Measurements from ENCODE around the gene CSGALNACT2. TPM values are rescaled to one million over a fixed set of nuclear protein-coding genes. Genes with fewer than 3 reads are reported as not detected.

The CSGALNACT2 gene
- total and polyA plus RNA-seq, 12 donors = 4.6 to 12.9 (median 9.6) TPM

DNA sequence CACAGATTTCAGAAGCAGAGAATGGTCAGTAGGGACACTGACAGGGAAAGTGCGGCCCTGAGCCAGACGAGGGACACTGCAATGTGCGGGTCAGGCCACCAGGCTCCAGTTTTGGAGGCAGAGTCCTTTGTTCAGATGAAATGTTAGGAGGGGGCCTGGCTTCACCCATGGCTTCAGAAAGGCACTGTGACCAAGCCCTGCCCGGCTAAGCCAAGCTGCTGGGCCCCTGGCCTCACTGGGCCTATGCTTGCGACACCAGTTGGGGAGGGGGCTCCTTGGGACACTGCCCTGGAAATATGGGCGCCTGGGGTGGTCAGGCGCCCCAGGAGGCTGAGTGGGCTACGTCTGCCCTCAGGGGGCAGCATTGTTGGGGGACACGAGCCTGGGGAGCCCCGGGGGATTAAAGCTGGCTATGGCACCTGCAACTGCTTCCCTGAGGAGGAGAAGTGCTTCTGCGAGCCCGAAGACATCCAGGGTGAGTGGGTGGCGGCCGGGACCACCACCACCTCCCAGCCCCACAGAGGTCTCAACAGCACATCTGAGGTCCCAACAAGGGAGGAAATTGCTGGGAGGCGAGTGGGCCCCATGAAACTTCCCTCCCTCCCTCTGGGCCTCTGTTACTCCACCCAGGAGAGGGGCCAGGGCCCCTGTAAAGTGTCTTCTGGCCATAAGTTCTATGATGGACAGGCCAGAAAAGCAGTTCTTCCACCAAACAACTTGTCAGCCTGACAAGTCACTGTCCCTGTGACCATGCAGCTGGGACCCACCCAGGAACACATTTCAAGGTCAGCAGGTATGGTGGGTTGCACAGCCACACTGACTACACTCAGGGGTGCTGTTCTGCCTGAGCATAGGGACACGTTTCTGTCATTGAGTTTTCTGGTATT, 24.8 kb upstream of the CSGALNACT2 start:
- H3K27me3 ChIP-seq = no peaks in the 10 kb centered on the region
- no peak overlapping the region for H3K27ac ChIP-seq
- no peak for DNase-seq
- TF ChIP-seq, protein P1, sequence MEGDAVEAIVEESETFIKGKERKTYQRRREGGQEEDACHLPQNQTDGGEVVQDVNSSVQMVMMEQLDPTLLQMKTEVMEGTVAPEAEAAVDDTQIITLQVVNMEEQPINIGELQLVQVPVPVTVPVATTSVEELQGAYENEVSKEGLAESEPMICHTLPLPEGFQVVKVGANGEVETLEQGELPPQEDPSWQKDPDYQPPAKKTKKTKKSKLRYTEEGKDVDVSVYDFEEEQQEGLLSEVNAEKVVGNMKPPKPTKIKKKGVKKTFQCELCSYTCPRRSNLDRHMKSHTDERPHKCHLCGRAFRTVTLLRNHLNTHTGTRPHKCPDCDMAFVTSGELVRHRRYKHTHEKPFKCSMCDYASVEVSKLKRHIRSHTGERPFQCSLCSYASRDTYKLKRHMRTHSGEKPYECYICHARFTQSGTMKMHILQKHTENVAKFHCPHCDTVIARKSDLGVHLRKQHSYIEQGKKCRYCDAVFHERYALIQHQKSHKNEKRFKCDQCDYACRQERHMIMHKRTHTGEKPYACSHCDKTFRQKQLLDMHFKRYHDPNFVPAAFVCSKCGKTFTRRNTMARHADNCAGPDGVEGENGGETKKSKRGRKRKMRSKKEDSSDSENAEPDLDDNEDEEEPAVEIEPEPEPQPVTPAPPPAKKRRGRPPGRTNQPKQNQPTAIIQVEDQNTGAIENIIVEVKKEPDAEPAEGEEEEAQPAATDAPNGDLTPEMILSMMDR (IDR thresholded peaks at IDR 0.05) = no peak
- peaks cover 0 to 5% (median 0%) of the 10 kb centered on the region in 9 donors for H3K4me1 ChIP-seq
- no peak overlapping the region for H3K4me3 ChIP-seq
- no peak for ATAC-seq
- no peaks in the 10 kb centered on the region for H3K36me3 ChIP-seq
- intact Hi-C loops (cut with DNase I) = no loop called here
- 86 to 88% methylated on average over 16 of the region's 16 CpGs for WGBS, 2 donors
- H3K9me3 ChIP-seq = no peaks in the 10 kb centered on the region

DNA sequence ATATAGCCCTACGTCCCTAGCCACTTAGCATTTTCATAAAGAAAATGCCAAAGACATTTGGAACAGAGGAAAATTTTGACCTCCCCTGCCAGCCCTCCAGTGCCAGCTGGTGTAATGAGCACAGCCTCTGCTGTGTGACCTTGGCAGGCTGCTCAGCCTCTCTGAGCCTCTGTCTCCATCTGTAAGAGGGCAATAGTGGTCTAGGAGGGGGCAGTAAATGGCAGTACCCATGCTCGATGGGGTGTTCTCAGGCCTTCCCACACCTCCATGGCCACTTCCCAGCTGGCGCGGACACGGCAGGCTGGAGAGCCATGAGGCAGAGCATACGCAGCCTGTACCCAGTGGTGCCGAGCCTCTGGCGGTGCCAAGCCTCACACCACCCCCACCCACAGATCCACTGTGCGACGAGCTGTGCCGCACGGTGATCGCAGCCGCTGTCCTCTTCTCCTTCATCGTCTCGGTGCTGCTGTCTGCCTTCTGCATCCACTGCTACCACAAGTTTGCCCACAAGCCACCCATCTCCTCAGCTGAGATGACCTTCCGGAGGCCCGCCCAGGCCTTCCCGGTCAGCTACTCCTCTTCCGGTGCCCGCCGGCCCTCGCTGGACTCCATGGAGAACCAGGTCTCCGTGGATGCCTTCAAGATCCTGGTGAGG, 24.0 kb upstream of the CSGALNACT2 start:
- DNase-seq = no peak
- TF ChIP-seq, protein P1 (IDR thresholded peaks at IDR 0.05) = no peak
- H3K4me1 ChIP-seq = peaks cover 0 to 5% (median 0%) of the 10 kb centered on the region in 9 donors

DNA sequence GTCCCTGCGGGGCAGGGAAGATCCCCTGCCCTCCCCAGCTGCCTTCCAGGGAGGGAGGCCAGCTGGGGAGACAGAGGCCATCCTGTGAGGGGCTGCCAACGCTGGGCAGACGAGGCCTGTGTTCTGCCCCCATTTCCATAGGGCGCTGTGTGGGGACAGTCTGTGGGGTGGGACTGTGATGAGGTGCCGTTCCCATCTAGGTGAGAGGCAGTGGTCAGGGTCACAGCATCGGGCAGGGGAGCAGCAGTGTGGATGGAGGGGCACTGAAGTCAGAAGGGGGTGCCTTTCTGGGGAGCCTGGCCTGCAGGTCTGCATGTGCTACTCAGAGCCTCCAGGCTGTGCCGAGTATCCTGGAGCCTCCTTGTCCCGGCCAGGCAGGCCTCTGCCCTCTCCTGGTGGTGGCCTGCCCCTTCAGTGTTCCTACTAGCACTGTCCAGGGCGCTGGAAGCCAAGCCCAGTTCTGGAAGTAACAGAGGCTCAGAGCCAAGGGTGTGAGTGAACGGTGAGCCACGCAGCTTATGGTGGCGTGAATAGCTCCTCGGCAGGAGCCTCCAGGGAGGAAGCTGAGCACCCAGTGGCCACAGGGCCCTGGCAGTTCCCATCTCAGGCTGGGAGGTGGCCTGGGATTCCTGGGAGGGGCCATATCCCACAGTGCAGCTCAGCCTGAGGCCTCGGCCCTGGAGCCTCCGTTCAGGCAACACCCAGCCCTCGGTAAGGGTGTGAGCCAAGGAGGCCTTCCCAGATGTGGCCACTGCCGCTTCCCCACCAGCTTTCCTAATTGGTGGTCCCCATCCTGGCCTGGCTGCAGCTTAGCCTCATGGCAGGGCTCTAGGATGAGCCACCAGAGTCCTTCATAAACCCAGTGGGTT, 23.3 kb upstream of the CSGALNACT2 start:
- WGBS, 2 donors = 76 to 79% methylated on average over 17 of the region's 17 CpGs
- ATAC-seq (no peak), DNase-seq (no peak)
- TF ChIP-seq, protein P1 (IDR thresholded peaks at IDR 0.05) = no peak
- no peaks in the 10 kb centered on the region for H3K36me3 ChIP-seq
- intact Hi-C loops (cut with DNase I) = no loop called here
- peaks cover 0 to 5% (median 0%) of the 10 kb centered on the region in 9 donors for H3K4me1 ChIP-seq
- H3K9me3 ChIP-seq = no peaks in the 10 kb centered on the region
- H3K27ac ChIP-seq = no peak overlapping the region
- no peak overlapping the region for H3K4me3 ChIP-seq
- no peaks in the 10 kb centered on the region for H3K27me3 ChIP-seq

More for the DNA sequence above, 24.0 kb upstream of the CSGALNACT2 start:
- no peaks in the 10 kb centered on the region for H3K9me3 ChIP-seq
- H3K27me3 ChIP-seq = no peaks in the 10 kb centered on the region
- no peaks in the 10 kb centered on the region for H3K36me3 ChIP-seq
- H3K27ac ChIP-seq = no peak overlapping the region
- intact Hi-C loops (cut with DNase I) = no loop called here
- H3K4me3 ChIP-seq = no peak overlapping the region
- WGBS, 2 donors = 90 to 92% methylated on average over 24 of the region's 24 CpGs
- ATAC-seq = no peak

All from heart right ventricle (tissue), 16 donors.